ENCODE measurements around the gene CLIP1.
"Not testable (repeated sequence)": the region's sequence is repeated elsewhere in the genome, so short reads cannot be mapped to it uniquely, and the experiment has no call there.

DNA sequence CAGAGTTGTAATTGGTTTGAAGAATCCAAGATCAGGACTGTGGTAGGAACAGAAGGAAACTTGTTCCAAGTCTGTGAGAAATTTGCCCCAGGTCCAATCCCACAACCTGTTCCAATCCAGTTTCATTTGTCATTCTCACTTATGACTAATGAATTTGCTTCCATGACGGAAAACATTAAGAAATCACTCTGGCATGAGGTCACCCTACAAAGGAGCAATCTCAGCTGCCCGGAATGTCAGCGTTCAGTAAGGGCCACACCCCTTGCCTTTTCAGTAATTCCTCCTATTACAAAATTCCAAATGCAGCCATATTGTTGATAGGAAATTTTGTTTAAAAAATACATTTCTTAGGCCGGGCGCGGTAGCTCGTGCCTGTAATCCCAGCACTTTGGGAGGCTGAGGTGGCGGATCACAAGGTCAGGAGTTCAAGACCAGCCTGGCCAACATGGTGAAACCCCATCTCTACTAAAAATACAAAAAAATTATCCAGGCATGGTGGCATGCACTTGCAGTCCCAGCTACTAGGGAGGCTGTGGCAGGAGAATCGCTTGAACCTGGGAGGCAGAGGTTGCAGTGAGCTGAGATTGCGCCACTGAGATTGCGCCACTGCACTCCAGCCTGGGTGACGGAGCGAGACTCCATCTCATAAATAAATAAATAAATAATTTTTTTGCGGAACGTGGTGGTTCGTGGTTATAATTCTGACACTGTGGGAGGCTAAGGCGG lies 42.0 kb upstream of the CLIP1 start:
- peak; percentile 88 for TF ChIP-seq SRF (IDR thresholded peaks at IDR 0.05; ENCODE audit: low read depth)
- TF ChIP-seq, protein P1, sequence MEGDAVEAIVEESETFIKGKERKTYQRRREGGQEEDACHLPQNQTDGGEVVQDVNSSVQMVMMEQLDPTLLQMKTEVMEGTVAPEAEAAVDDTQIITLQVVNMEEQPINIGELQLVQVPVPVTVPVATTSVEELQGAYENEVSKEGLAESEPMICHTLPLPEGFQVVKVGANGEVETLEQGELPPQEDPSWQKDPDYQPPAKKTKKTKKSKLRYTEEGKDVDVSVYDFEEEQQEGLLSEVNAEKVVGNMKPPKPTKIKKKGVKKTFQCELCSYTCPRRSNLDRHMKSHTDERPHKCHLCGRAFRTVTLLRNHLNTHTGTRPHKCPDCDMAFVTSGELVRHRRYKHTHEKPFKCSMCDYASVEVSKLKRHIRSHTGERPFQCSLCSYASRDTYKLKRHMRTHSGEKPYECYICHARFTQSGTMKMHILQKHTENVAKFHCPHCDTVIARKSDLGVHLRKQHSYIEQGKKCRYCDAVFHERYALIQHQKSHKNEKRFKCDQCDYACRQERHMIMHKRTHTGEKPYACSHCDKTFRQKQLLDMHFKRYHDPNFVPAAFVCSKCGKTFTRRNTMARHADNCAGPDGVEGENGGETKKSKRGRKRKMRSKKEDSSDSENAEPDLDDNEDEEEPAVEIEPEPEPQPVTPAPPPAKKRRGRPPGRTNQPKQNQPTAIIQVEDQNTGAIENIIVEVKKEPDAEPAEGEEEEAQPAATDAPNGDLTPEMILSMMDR (IDR thresholded peaks at IDR 0.05 in 2 of 3, conservative IDR thresholded peaks at IDR 0.05 in 1 of 3; ENCODE audit: borderline replicate concordance in 1 of 3, insufficient read depth in 1 of 3, low read depth in 2 of 3, low read length in 2 of 3) = not testable (repeated sequence)
- peak; percentile 72 for TF ChIP-seq SIN3A (IDR thresholded peaks at IDR 0.05; ENCODE audit: low read depth)
- TF ChIP-seq EZH2 (IDR thresholded peaks at IDR 0.05); POLR2A (IDR thresholded peaks at IDR 0.05; ENCODE audit: borderline replicate concordance, extremely low read depth, insufficient read depth, insufficient read length); ZFX (IDR thresholded peaks at IDR 0.05); EGR1 (IDR thresholded peaks at IDR 0.05; ENCODE audit: low read depth); ELF1 (IDR thresholded peaks at IDR 0.05; ENCODE audit: borderline replicate concordance, low read depth): not testable (repeated sequence)
- TF ChIP-seq, protein P2, sequence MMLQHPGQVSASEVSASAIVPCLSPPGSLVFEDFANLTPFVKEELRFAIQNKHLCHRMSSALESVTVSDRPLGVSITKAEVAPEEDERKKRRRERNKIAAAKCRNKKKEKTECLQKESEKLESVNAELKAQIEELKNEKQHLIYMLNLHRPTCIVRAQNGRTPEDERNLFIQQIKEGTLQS (IDR thresholded peaks at IDR 0.05) = peak; percentile 78
- peak; percentile 25; the same call in 1 of the 2 replicates for TF ChIP-seq POLR2AphosphoS5 (IDR thresholded peaks at IDR 0.05; ENCODE audit: low read depth, low read length)

Data from HCT116 (cell line).